HG02588 (cell line): ENCODE results near the gene C20orf141.

Experiments
- ATAC-seq: cut with Tn5 transposase; IDR thresholded peaks from one replicate; pipeline ENCODE4 v1.9.1; 2021; ENCODE audit warnings: mild to moderate bottlenecking, moderate library complexity; ENCODE audit not compliant: unreplicated experiment

Gene C20orf141

DNA sequence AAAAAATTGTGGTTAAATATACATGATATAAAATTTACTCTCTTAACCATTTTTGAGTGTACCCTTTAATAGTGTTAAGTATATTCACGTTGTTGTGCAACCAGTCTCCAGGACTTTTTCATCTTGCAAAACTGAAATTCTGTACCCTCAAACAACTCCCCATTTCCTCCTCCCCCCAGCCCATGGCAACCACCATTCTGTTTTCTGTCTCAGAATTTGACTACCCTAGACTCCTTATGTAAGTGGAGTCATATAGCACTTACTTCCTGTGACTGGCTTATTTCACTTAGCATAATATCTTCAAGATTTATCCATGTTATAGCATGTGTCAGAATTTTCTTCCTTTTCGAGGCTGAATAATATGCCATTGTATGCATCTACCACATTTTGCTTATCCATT, 30.8 kb downstream of the C20orf141 start:
- ATAC-seq: no peak

DNA sequence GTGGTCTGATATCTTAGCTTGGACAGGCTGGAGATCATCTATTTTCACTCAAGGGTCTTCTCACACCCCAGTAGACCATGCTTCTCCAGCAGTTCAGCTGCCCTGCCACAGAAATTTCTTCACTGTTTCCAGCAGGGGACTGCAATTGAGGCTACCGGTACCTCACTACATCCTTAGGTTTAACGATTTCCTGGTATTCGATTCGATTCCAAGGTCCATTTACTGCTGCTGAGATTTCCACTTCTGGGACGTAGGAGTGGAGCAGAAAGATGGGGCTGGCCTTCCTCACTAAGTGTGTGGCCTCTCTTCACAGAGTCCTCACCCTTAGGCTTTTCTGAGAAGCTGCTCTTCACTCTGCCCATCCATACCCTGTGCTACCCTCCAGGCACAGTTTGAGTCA, 31.9 kb downstream of the C20orf141 start:
- no peak for ATAC-seq

DNA sequence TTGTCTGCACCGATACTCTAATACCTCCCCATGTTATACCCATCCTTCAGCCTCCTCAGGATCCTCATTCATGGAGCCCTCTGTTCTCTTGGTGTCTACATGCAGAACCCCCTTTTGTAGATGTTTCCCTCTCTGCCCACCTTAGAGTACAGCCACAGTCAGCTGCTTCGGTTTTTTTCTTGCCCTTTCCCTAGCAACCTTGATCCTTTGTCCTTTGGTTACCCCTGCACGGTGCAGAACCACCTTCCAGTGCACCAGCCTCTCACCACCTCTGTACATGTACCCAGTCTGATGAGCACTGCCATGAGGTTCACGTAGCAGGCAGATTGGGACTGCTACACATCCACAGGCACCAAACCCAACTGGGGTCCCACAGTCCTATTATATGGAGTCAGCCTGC, 33.0 kb downstream of the C20orf141 start:
- no peak for ATAC-seq

DNA sequence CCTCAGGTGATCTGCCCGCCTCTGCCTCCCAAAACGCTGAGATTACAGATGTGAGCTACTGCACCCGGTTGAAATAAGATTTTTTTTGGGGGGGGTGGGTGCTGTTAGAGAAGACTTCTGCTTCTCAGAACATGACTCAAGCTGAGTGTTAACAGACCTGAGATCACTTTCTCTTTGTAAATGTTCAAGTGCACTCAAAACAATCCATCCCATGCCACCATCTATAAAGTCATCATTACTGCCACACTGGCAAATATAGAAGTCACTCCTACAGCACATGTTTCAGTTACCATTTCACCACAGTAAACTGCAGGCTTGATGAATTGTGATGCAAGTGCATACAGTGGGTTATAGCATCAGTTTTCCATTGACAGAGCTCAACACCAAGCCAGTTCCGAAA, 34.7 kb downstream of the C20orf141 start:
- no peak for ATAC-seq

DNA sequence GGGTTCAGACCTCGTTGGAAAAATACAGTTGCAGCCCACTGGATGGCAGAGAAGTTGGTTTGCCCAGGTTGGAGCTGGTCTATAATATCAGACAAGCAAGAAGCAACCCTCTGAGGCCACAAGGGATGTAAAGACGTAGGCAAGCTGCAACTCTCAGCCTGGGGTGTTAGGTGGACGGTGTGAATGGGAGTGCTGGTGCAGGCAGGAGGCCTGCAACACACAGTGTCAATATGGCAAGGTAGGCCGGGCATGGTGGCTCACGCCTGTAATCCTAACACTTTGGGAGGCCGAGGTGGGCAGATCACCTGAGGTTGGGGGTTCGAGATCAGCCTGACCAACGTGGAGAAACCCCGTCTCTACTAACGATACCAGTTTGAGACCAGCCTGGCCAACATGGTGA, 36.3 kb downstream of the C20orf141 start:
- ATAC-seq: no peak

DNA sequence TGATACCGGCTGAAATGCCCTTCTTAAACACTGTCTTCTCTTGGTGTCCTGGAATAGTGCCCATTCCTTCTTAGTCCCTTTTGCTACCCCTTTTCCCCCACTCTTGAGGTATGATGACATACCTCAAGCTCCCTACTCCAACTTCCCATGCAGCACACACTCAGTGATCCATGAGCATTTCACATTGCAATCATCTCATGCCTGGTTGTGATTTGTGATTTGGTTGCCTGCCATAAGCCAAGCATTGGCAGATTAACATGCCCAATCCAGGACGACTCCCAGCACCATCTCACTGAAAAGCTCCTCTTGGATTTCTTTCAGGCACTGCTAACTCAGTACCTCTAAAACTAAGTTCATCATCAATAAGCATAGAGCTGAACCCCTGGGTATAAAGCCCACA, 43.8 kb downstream of the C20orf141 start:
- no peak for ATAC-seq

DNA sequence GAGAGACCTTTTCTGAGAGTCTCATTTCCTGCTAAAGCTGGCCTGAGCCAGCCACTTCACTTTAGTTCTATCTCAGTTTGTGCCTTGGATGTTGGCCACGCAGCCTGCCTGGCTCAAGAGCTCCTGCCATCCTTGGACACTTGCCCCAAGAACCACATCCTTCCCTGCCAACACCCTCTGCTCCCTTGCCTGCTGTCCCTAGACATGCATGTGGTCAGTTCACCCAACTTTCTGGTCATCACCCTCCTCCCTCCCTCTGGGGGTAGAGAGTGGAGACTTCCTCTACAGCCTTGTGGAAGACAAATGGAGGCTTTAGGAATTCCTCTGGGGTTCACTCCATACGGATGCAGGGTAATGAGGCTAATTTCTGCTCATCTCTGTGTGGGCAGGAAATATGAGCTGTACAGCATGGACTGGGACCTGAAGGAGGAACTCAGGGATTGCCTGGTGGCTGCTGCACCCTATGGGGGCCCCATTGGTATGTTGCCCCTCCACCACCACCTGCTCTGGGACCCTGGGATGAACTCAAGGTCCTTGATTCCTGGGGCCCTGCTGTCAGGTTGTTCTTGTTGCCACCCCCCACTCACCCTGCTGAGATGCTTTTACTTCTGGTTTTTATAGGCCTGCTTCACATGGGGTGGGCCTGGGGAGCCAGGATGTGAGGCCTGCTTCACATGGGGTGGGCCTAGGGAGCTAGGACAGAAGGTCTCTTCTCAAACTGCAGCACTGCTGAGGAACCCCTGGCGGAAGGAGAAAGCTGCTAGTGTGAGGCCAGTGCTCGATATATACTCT, 44.7 kb downstream of the C20orf141 start:
- ATAC-seq: no peak

DNA sequence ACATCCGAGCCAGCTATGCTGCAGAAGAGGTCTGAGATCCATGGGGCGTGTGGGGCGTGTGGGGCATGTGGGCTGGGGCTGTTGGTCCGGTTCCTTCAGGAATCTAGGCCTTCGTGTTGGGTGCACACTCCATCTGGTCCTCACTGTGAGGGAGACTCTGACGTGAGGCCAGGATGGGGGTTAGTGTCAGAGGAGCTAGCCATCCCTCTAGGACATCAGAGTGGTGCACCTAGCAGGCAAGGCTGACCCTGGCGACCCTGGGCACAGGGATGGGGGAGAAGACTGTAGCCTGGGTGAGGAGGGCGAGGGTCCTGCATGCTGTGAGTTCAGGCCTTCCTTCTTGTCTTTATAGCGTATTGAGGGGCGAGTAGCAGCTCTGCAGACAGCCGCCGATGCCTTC, 49.8 kb downstream of the C20orf141 start:
- no peak for ATAC-seq

DNA sequence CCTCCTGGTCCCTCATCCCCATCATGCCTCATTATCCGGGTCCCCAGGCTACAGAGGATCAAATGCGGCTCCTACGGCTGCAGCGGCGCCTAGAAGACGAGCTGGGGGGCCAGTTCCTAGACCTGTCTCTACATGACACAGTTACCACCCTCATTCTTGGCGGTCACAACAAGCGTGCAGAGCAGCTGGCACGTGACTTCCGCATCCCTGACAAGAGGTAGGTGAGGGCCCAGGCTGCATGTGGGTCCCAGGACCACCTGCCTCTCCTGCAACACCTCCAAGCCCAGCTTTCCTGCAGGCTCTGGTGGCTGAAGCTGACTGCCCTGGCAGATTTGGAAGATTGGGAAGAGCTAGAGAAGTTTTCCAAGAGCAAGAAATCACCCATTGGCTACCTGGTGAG, 50.3 kb downstream of the C20orf141 start:
- ATAC-seq: no peak
